HepG2 (cell line): ENCODE results near the gene LRFN2. TPM values are rescaled to one million over a fixed set of nuclear protein-coding genes. Genes with fewer than 3 reads are reported as not detected.

ENCODE experiments used
- ATAC-seq: fragments of 200-7000 bp; cut with Tn5 transposase; 3 replicates; pipeline ENCODE4 v1.9.1; 2020; ENCODE audit warnings: mild to moderate bottlenecking, moderate library complexity
- BruUV-seq: library from RNA; stranded (reverse); fragments of 400-500 nt; replicated peaks from 2 replicates; lab custom pipeline; 2021; lab: Mats Ljungman, UMichigan
- CTCF ChIA-PET: fragments of 300-600 bp; formaldehyde crosslinking; extraction: SDS; loops from one replicate; lab custom pipeline; 2021; ENCODE audit warnings: low total read pairs, inconsistent platforms, low intra/inter-chr PET ratio; lab: Yijun Ruan, JAX
- POLR2A ChIA-PET: fragments of 350-600 bp; sonication (Branson Sonifier 250); formaldehyde crosslinking; loops from one replicate; lab custom pipeline; 2020; ENCODE audit warnings: antibody characterized with exemption, inconsistent platforms; lab: Yijun Ruan, JAX
- DNase-seq: peaks from one replicate; pipeline ENCODE4 v3.0.0-alpha.2; 2015; ENCODE audit warnings: low spot score
- FAIRE-seq: peaks from 3 replicates; lab custom pipeline; 2011; peaks lifted over from hg19 to GRCh38; lab: Jason Lieb, UNC
- H2AFZ ChIP-seq: one replicate; pipeline ENCODE4 v1.6.1; 2011; ENCODE audit warnings: low read length, inconsistent platforms
- H3K27ac ChIP-seq: fragments of 300-600 bp; 3 replicates; pipeline ENCODE4 v1.8.0; 2011; ENCODE audit warnings: mixed run types, mild to moderate bottlenecking, mixed read lengths, low read length, inconsistent platforms; ENCODE audit not compliant: insufficient read depth; ENCODE audit errors: extremely low read length
- H3K27me3 ChIP-seq, 2 experiments: fragments of 200-600 bp in 1 of 2; 2 replicates in 1 of 2; 3 replicates in 1 of 2; pipeline versions ENCODE4 v1.6.0 to v1.8.0; 2011; ENCODE audit warnings: low read length in 2 of 2, mild to moderate bottlenecking in 2 of 2, moderate library complexity in 2 of 2, inconsistent platforms in 1 of 2; ENCODE audit not compliant: insufficient read depth in 2 of 2, control insufficient read depth in 1 of 2
- H3K36me3 ChIP-seq, 2 experiments: fragments of 200-600 bp in 1 of 2; replicated peaks in 1 of 2; 2 replicates in 1 of 2; 3 replicates in 1 of 2; pipeline versions ENCODE4 v1.5.1 to v1.8.0; 2011; ENCODE audit warnings: low read length in 2 of 2, inconsistent platforms in 1 of 2; ENCODE audit not compliant: insufficient read depth in 2 of 2, control insufficient read depth in 1 of 2
- H3K4me1 ChIP-seq: 2 replicates; pipeline ENCODE4 v1.5.1; 2012; ENCODE audit warnings: low read length, inconsistent platforms; ENCODE audit not compliant: insufficient read depth
- H3K4me2 ChIP-seq: 2 replicates; pipeline ENCODE4 v1.6.0; 2011; ENCODE audit warnings: low read depth, low read length, inconsistent platforms
- H3K4me3 ChIP-seq, 3 experiments: fragments of 200-600 bp in 1 of 3; sonication (generic), shearing (Covaris generic) in 1 of 3; replicated peaks in 1 of 3; 2 replicates each; pipeline ENCODE4 v1.5.1; 2011 to 2016; ENCODE audit warnings: low read length in 3 of 3, inconsistent platforms in 2 of 3, low read depth in 2 of 3, mild to moderate bottlenecking in 2 of 3, control low read depth in 1 of 3, mixed read lengths in 1 of 3; ENCODE audit not compliant: insufficient read depth in 1 of 3
- H3K79me2 ChIP-seq: one replicate; pipeline ENCODE4 v1.6.1; 2011; ENCODE audit warnings: low read length, inconsistent platforms; ENCODE audit not compliant: insufficient read depth
- H3K9ac ChIP-seq: 2 replicates; pipeline ENCODE4 v1.6.0; 2011; ENCODE audit warnings: mild to moderate bottlenecking, low read depth, low read length, inconsistent platforms; ENCODE audit not compliant: insufficient read depth
- H3K9me3 ChIP-seq: 2 replicates; pipeline ENCODE4 v1.5.1; 2012; ENCODE audit warnings: mild to moderate bottlenecking, low read length
- H4K20me1 ChIP-seq: 2 replicates; pipeline ENCODE4 v1.6.0; 2011; ENCODE audit warnings: inconsistent platforms, mild to moderate bottlenecking, low read length, moderate library complexity; ENCODE audit not compliant: insufficient read depth
- DNMT3B ChIP-seq: conservative IDR thresholded peaks from 2 replicates; pipeline ENCODE4 v1.6.1; 2016; ENCODE audit warnings: missing biosample characterization, control low read depth
- EZH2 ChIP-seq: conservative IDR thresholded peaks from 2 replicates; pipeline ENCODE4 v1.6.1; 2012; ENCODE audit warnings: mild to moderate bottlenecking, low read depth, low read length, moderate library complexity
- JARID2 ChIP-seq: sonication (generic); formaldehyde crosslinking; IDR thresholded peaks from 2 replicates; pipeline ENCODE4 v1.8.1; 2023; ENCODE audit warnings: missing genetic modification reagents, inconsistent platforms; ENCODE audit not compliant: insufficient replicate concordance
- JDP2 ChIP-seq: sonication (generic); formaldehyde crosslinking; IDR thresholded peaks from 2 replicates; pipeline ENCODE4 v1.8.1; 2022; ENCODE audit warnings: missing genetic modification reagents, borderline replicate concordance
- KDM6A ChIP-seq: IDR thresholded peaks from 2 replicates; pipeline ENCODE4 v1.6.1; 2016; ENCODE audit warnings: low read depth
- KLF16 ChIP-seq, 2 experiments: sonication (generic) in 1 of 2; formaldehyde crosslinking in 1 of 2; IDR thresholded peaks; 2 replicates each; pipeline versions ENCODE4 v1.6.1 to v1.8.0; 2016 to 2023; ENCODE audit warnings: missing genetic modification reagents in 2 of 2, missing compliant biosample characterization in 1 of 2
- MATR3 ChIP-seq: sonication (generic); formaldehyde crosslinking; IDR thresholded peaks from 2 replicates; pipeline ENCODE4 v1.4.0; 2020; ENCODE audit warnings: missing genetic modification reagents
- MXI1 ChIP-seq: IDR thresholded peaks from 3 replicates; pipeline ENCODE4 v1.6.1; 2012; ENCODE audit warnings: low read depth, low read length, inconsistent platforms, borderline replicate concordance
- NFIB ChIP-seq: sonication (generic); formaldehyde crosslinking; IDR thresholded peaks from 2 replicates; pipeline ENCODE4 v1.9.0; 2021; ENCODE audit warnings: missing genetic modification reagents, mild to moderate bottlenecking, borderline replicate concordance
- RORA ChIP-seq: sonication (generic); formaldehyde crosslinking; IDR thresholded peaks from 2 replicates; pipeline ENCODE4 v1.5.0; 2020; ENCODE audit warnings: mild to moderate bottlenecking, missing genetic modification reagents, moderate library complexity
- SMC3 ChIP-seq: IDR thresholded peaks from 2 replicates; pipeline ENCODE4 v1.6.1; 2011; ENCODE audit warnings: low read length, improper control_type of control experiment
- ZBTB7B ChIP-seq: sonication (generic); formaldehyde crosslinking; IDR thresholded peaks from 2 replicates; pipeline ENCODE4 v1.4.0; 2020; ENCODE audit warnings: missing genetic modification reagents
- ZIK1 ChIP-seq: sonication (generic); formaldehyde crosslinking; IDR thresholded peaks from 2 replicates; pipeline ENCODE4 v1.5.0; 2020; ENCODE audit warnings: mild to moderate bottlenecking, low read depth, missing genetic modification reagents, borderline replicate concordance
- ZNF24 ChIP-seq: fragments of 450-650 bp; IDR thresholded peaks from 2 replicates; pipeline ENCODE4 v1.6.1; 2017; ENCODE audit warnings: antibody characterized with exemption, mild to moderate bottlenecking
- ZNF264 ChIP-seq: sonication (generic); formaldehyde crosslinking; IDR thresholded peaks from 2 replicates; pipeline ENCODE4 v1.4.0; 2020; ENCODE audit warnings: missing genetic modification reagents
- ZNF546 ChIP-seq: sonication (generic); formaldehyde crosslinking; conservative IDR thresholded peaks from 2 replicates; pipeline ENCODE4 v1.8.1; 2023; ENCODE audit warnings: mild to moderate bottlenecking, missing genetic modification reagents
- WGBS: methylation state at CpG from one replicate; pipeline ENCODE4 v1.1.6; 2017; ENCODE audit warnings: low lambda C conversion rate; 5-methylcytosine and 5-hydroxymethylcytosine counted together
- in situ Hi-C: cut with HindIII; loops from 2 replicates; pipeline ENCODE4 v1.10.0; 2017; ENCODE audit warnings: low pct_unique_long_range_greater_than_20kb; ENCODE audit not compliant: extremely low pct_ligation_motif_present
- intact Hi-C: fragments of 100-400 bp; cut with micrococcal nuclease; formaldehyde crosslinking; loops from one replicate; pipeline ENCODE4 v1.10.0; 2022; ENCODE audit not compliant: unreplicated experiment
- polyA plus RNA-seq, 8 experiments: library from polyadenylated mRNA; depleted of rRNA in 3 of 8; stranded (reverse) in 7 of 8; unstranded in 1 of 8; fragments of >200 nt; fragmentation: Illumina TruSeq in 4 of 8; extraction: Trizol in 4 of 8; gene quantifications; 2 replicates each; pipeline versions ENCODE4 v1.2.1 to v1.2.3, GENCODE V29; 2011 to 2016; ENCODE audit warnings: low read depth in 4 of 8, missing spikeins in 1 of 8, mixed read lengths in 1 of 8; ENCODE audit not compliant: insufficient read depth in 1 of 8
- total RNA-seq, 5 experiments: library from RNA; depleted of rRNA; stranded (reverse); fragments of >200 nt; fragmentation: Illumina TruSeq; extraction: Trizol; gene quantifications; 2 replicates each; pipeline ENCODE4 v1.2.3, GENCODE V29; 2016; ENCODE audit warnings: low read depth in 1 of 5
- TF ChIP-seq, protein P1 (sequence below): sonication (generic); formaldehyde crosslinking; IDR thresholded peaks from 2 replicates; pipeline ENCODE4 v1.4.0; 2020; ENCODE audit warnings: missing genetic modification reagents

LRFN2 gene
- total and polyA plus RNA-seq, 2 of the 13 experiments (the other 11 are each of a cell fraction or from before 2014, with no cell fraction given) = not detected

DNA sequence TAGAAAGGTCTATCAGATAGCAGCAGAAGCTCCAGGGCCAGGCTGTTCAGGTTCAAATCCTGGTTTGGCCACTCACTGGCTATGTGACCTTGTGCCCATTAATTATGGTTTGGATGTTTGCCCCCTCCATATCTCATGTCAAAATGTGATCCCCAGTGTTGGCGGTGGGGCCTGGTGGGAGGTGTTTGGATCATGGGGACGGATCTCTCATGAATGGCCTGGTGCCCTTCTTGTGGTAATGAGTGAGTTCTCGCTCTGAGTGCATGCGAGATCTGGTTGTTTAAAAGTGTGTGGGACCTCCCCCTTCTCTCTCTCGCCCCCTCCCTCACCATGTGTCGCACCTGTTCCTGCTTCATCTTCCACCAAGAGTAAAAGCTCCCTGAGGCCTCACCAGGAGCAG, 240.9 kb downstream of the LRFN2 start:
- H3K27me3 ChIP-seq = peaks cover 0 to 1% of the 10 kb centered on the region in 2 experiments; a peak in 1 of 5 replicates
- no peaks in the 10 kb centered on the region for H3K9me3 ChIP-seq
- H3K36me3 ChIP-seq = no peaks in the 10 kb centered on the region
- H3K27ac ChIP-seq = no peak overlapping the region
- no peak overlapping the region for H3K4me3 ChIP-seq
- H3K4me2 ChIP-seq = no peak overlapping the region
- H3K79me2 ChIP-seq = no peaks in the 10 kb centered on the region
- no peaks in the 10 kb centered on the region for H3K4me1 ChIP-seq
- H4K20me1 ChIP-seq = no peaks in the 10 kb centered on the region
- no peak overlapping the region for H2AFZ ChIP-seq
- FAIRE-seq (no peak), DNase-seq (no peak), ATAC-seq (no peak)
- WGBS = 9% methylated on average over 6 of the region's 6 CpGs
- in situ Hi-C loops (loop anchor here (25.0 kb wide), 1 partner anchor 691 kb away; the partner anchor contains the start of genes TSPO2 and UNC5CL), intact Hi-C loops (no loop called here)
- CTCF ChIA-PET = no interaction called here
- no peak overlapping the region for H3K9ac ChIP-seq
- TF ChIP-seq ZNF546 (CRISPR knock-in tag) (no peak), ZBTB7B (CRISPR knock-in tag) (no peak), KDM6A (CRISPR knock-in tag) (no peak), ZNF24 (no peak), KLF16 (CRISPR knock-in tag; IDR thresholded peaks at IDR 0.05) (no peak), DNMT3B (CRISPR knock-in tag) (no peak), JDP2 (CRISPR knock-in tag) (no peak), SMC3 (no peak), MXI1 (no peak), ZIK1 (CRISPR knock-in tag) (no peak), MATR3 (CRISPR knock-in tag) (no peak), NFIB (CRISPR knock-in tag) (no peak), JARID2 (CRISPR knock-in tag) (no peak), EZH2 (no peak), RORA (CRISPR knock-in tag) (no peak), ZNF264 (CRISPR knock-in tag) (no peak)
- TF ChIP-seq, protein P1, sequence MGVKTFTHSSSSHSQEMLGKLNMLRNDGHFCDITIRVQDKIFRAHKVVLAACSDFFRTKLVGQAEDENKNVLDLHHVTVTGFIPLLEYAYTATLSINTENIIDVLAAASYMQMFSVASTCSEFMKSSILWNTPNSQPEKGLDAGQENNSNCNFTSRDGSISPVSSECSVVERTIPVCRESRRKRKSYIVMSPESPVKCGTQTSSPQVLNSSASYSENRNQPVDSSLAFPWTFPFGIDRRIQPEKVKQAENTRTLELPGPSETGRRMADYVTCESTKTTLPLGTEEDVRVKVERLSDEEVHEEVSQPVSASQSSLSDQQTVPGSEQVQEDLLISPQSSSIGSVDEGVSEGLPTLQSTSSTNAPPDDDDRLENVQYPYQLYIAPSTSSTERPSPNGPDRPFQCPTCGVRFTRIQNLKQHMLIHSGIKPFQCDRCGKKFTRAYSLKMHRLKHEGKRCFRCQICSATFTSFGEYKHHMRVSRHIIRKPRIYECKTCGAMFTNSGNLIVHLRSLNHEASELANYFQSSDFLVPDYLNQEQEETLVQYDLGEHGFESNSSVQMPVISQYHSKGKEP (CRISPR knock-in tag) = no peak
- no TSS peak for BruUV-seq
- POLR2A ChIA-PET = no interaction called here
